ENCODE data around the gene FLAD1. TPM values are rescaled to one million over a fixed set of nuclear protein-coding genes. Genes with fewer than 3 reads are reported as not detected.
A peak's percentile ranks its signal among the peaks of the same experiment; 100 is the strongest.

Gene FLAD1
- total RNA-seq, 1 donor from 2014 or later, result 20.6 TPM

DNA sequence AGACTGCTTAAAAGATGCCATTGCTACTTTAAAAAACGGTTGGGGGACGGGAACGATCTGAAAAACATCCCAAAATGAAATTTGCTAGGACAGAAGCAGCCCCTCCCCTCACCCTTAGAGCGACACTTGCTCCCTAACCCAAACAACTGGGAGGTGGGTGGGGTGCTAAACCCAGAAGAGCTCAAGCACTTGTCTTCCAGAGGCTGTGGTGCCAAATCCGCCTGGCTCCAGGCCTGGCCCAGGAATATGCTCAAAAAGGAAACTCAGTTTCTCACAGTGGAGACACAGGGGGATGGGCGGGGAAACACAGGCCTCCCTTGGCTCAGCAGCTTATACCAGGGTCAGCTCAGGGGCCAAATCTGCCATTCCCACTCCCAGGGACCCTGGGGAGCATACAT, 26.6 kb upstream of the FLAD1 start:
- H3K4me3 ChIP-seq, result peak overlapping the region; percentile 51 to 56
- no peak for DNase-seq (ENCODE audit: extremely low spot score in 2 of 2)
- no peak for TF ChIP-seq POLR2A (IDR thresholded peaks at IDR 0.05)
- no peak for TF ChIP-seq POLR2AphosphoS5 (IDR thresholded peaks at IDR 0.05; ENCODE audit: insufficient read depth in 1 of 2, low read depth in 1 of 2)
- no peaks in the 10 kb centered on the region for H3K9me3 ChIP-seq
- intact Hi-C loops (cut with DNase I), result no loop called here
- H3K27ac ChIP-seq, result peak overlapping the region; percentile 68
- H3K4me1 ChIP-seq, result peaks cover 66% of the 10 kb centered on the region
- H3K36me3 ChIP-seq, result peaks cover 0 to 8% of the 10 kb centered on the region in 2 donors
- H3K27me3 ChIP-seq, result no peaks in the 10 kb centered on the region

DNA sequence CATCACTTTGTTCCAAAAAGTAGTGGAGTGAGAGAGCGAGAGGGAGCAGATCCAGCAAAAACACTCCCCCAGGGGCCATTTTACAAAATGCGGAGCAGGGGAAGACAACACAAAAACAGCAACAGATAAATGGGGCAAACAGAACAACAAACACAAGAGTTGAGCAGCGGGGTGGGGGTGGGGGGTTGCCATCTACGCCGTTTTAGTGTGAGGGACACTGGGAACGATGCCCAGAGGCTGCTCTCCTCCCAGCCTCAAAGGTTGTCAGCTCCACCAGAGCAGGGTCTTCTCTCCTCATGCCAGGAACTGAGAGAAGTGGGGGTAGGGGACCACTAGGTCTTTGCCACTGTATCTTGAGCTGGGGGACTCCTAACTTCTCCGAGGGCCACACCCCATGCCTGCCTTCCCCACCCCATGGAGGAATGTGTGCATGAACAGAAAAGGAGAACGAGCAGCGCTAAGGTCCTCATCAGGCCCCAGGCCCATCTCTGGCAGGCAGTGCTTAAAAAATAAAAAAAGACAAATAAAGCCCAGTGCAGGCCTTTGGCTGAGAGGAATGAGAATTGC, 26.0 kb upstream of the FLAD1 start:
- no peak for TF ChIP-seq CTCF (IDR thresholded peaks at IDR 0.05)
- TF ChIP-seq POLR2AphosphoS5 (IDR thresholded peaks at IDR 0.05; ENCODE audit: insufficient read depth in 1 of 2, low read depth in 1 of 2), result no peak
- TF ChIP-seq POLR2A (IDR thresholded peaks at IDR 0.05), result no peak
- intact Hi-C loops (cut with DNase I), result no loop called here
- DNase-seq (ENCODE audit: extremely low spot score in 2 of 2), result no peak
- peak overlapping the region; percentile 68 for H3K27ac ChIP-seq
- H3K4me1 ChIP-seq, result peaks cover 66% of the 10 kb centered on the region
- H3K36me3 ChIP-seq, result peaks cover 0 to 8% of the 10 kb centered on the region in 2 donors
- H3K27me3 ChIP-seq, result no peaks in the 10 kb centered on the region
- no peaks in the 10 kb centered on the region for H3K9me3 ChIP-seq
- no peak overlapping the region for H3K4me3 ChIP-seq

- H3K4me3 ChIP-seq, result no peak overlapping the region
- DNase-seq (ENCODE audit: extremely low spot score in 2 of 2), result no peak
- intact Hi-C loops (cut with DNase I), result no loop called here
- H3K36me3 ChIP-seq, result peaks cover 0 to 8% of the 10 kb centered on the region in 2 donors
- peaks cover 72% of the 10 kb centered on the region for H3K4me1 ChIP-seq
- H3K27me3 ChIP-seq, result no peaks in the 10 kb centered on the region
- H3K27ac ChIP-seq, result no peak overlapping the region
- no peaks in the 10 kb centered on the region for H3K9me3 ChIP-seq
- TF ChIP-seq POLR2AphosphoS5 (IDR thresholded peaks at IDR 0.05; ENCODE audit: insufficient read depth in 1 of 2, low read depth in 1 of 2) (no peak), CTCF (IDR thresholded peaks at IDR 0.05) (no peak), POLR2A (IDR thresholded peaks at IDR 0.05) (no peak)
These were observed 25.1 kb upstream of the FLAD1 start for GRCh38 chr1:154958036-154958435.

- Histone ChIP-seq H3K4me1 (peaks cover 67% of the 10 kb centered on the region), H3K27ac (no peak overlapping the region), H3K27me3 (no peaks in the 10 kb centered on the region), H3K36me3 (peaks cover 0 to 15% of the 10 kb centered on the region in 2 donors), H3K4me3 (no peak overlapping the region), H3K9me3 (no peaks in the 10 kb centered on the region)
- TF ChIP-seq POLR2A (IDR thresholded peaks at IDR 0.05) (no peak), POLR2AphosphoS5 (IDR thresholded peaks at IDR 0.05; ENCODE audit: insufficient read depth in 1 of 2, low read depth in 1 of 2) (no peak), CTCF (IDR thresholded peaks at IDR 0.05) (no peak)
- intact Hi-C loops (cut with DNase I), result no loop called here
- DNase-seq (ENCODE audit: extremely low spot score in 2 of 2), result no peak
These were observed 24.3 kb upstream of the FLAD1 start for GRCh38 chr1:154958681-154959425.

DNA sequence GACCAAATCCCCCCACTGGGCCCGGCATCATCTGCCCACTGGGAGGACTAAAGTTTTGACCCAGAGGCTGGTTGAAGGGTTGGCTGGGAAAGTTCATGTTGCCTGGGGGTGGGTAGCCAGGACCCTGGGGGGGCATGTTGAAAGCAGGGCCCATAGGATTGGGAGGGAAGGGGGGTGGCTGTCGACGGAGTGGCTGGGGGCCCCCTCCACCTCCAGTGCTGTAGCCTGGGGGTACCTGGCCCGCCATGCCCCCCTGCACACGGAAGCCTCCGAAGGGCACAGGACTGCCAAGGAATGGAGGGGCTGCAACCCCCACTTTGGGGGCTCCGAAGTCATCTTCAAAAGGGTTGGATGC, 23.7 kb upstream of the FLAD1 start:
- H3K27ac ChIP-seq, result no peak overlapping the region
- no peaks in the 10 kb centered on the region for H3K27me3 ChIP-seq
- DNase-seq (ENCODE audit: extremely low spot score in 2 of 2), result no peak
- no peak overlapping the region for H3K4me3 ChIP-seq
- TF ChIP-seq POLR2AphosphoS5 (IDR thresholded peaks at IDR 0.05; ENCODE audit: insufficient read depth in 1 of 2, low read depth in 1 of 2) (no peak), POLR2A (IDR thresholded peaks at IDR 0.05) (no peak), CTCF (IDR thresholded peaks at IDR 0.05) (no peak)
- H3K9me3 ChIP-seq, result no peaks in the 10 kb centered on the region
- intact Hi-C loops (cut with DNase I), result no loop called here
- peaks cover 61% of the 10 kb centered on the region for H3K4me1 ChIP-seq
- H3K36me3 ChIP-seq, result peaks cover 0 to 20% of the 10 kb centered on the region in 2 donors
